HepG2 (cell line): Measurements from ENCODE around the gene CPNE2. TPM values are rescaled to one million over a fixed set of nuclear protein-coding genes. Genes with fewer than 3 reads are reported as not detected.

ENCODE experiments used
- GTF3A ChIP-seq: sonication (generic); formaldehyde crosslinking; conservative IDR thresholded peaks from 2 replicates; pipeline ENCODE4 v1.4.0; 2020; ENCODE audit warnings: mild to moderate bottlenecking, missing genetic modification reagents
- HBP1 ChIP-seq: IDR thresholded peaks from 2 replicates; pipeline ENCODE4 v1.6.1; 2016; ENCODE audit warnings: low read depth, control low read depth
- JUN ChIP-seq: sonication (generic); formaldehyde crosslinking; IDR thresholded peaks from 2 replicates; pipeline ENCODE4 v1.4.0; 2020; ENCODE audit warnings: mild to moderate bottlenecking, missing genetic modification reagents
- KLF16 ChIP-seq, 2 experiments: sonication (generic) in 1 of 2; formaldehyde crosslinking in 1 of 2; IDR thresholded peaks; 2 replicates each; pipeline versions ENCODE4 v1.6.1 to v1.8.0; 2016 to 2023; ENCODE audit warnings: missing genetic modification reagents in 2 of 2, missing compliant biosample characterization in 1 of 2
- MED8 ChIP-seq: sonication (generic); formaldehyde crosslinking; IDR thresholded peaks from 2 replicates; pipeline ENCODE4 v1.8.1; 2023; ENCODE audit warnings: mild to moderate bottlenecking, missing genetic modification reagents; ENCODE audit not compliant: insufficient replicate concordance
- MTERF4 ChIP-seq: sonication (generic); formaldehyde crosslinking; IDR thresholded peaks from 2 replicates; pipeline ENCODE4 v1.8.0; 2023; ENCODE audit warnings: mild to moderate bottlenecking, missing genetic modification reagents
- PHF20 ChIP-seq: sonication (generic); formaldehyde crosslinking; IDR thresholded peaks from 2 replicates; pipeline ENCODE4 v1.5.0; 2020; ENCODE audit warnings: mild to moderate bottlenecking, missing genetic modification reagents
- PPARG ChIP-seq: conservative IDR thresholded peaks from 2 replicates; pipeline ENCODE4 v1.6.1; 2016; ENCODE audit warnings: missing biosample characterization, missing genetic modification reagents
- RERE ChIP-seq: IDR thresholded peaks from 2 replicates; pipeline ENCODE4 v1.6.1; 2016; ENCODE audit warnings: low read depth, missing genetic modification reagents, missing compliant biosample characterization
- SMARCE1 ChIP-seq: fragments of 450-650 bp; IDR thresholded peaks from 2 replicates; pipeline ENCODE4 v1.6.1; 2017; ENCODE audit warnings: borderline replicate concordance
- TCF7 ChIP-seq: sonication (generic); IDR thresholded peaks from 2 replicates; pipeline ENCODE4 v1.6.1; 2016; ENCODE audit warnings: antibody characterized with exemption, low read depth
- ZNF609 ChIP-seq: sonication (generic); formaldehyde crosslinking; IDR thresholded peaks from 2 replicates; pipeline ENCODE4 v1.4.0; 2020; ENCODE audit warnings: mild to moderate bottlenecking, missing genetic modification reagents, borderline replicate concordance
- ZNF746 ChIP-seq: sonication (generic); formaldehyde crosslinking; IDR thresholded peaks from 2 replicates; pipeline ENCODE4 v1.8.0; 2022; ENCODE audit warnings: mild to moderate bottlenecking, missing genetic modification reagents
- ZNF792 ChIP-seq: IDR thresholded peaks from 2 replicates; pipeline ENCODE4 v1.6.1; 2016
- ZNF878 ChIP-seq: sonication (generic); formaldehyde crosslinking; IDR thresholded peaks from 2 replicates; pipeline ENCODE4 v1.8.1; 2023; ENCODE audit warnings: mild to moderate bottlenecking, missing genetic modification reagents, moderate library complexity
- polyA plus RNA-seq, 8 experiments: library from polyadenylated mRNA; depleted of rRNA in 3 of 8; stranded (reverse) in 7 of 8; unstranded in 1 of 8; fragments of >200 nt; fragmentation: Illumina TruSeq in 4 of 8; extraction: Trizol in 4 of 8; gene quantifications; 2 replicates each; pipeline versions ENCODE4 v1.2.1 to v1.2.3, GENCODE V29; 2011 to 2016; ENCODE audit warnings: low read depth in 4 of 8, missing spikeins in 1 of 8, mixed read lengths in 1 of 8; ENCODE audit not compliant: insufficient read depth in 1 of 8
- total RNA-seq, 5 experiments: library from RNA; depleted of rRNA; stranded (reverse); fragments of >200 nt; fragmentation: Illumina TruSeq; extraction: Trizol; gene quantifications; 2 replicates each; pipeline ENCODE4 v1.2.3, GENCODE V29; 2016; ENCODE audit warnings: low read depth in 1 of 5

CPNE2 gene
- total and polyA plus RNA-seq, 2 of the 13 experiments (the other 11 are each of a cell fraction or from before 2014, with no cell fraction given), result 10.6 to 23.3 TPM

GRCh38 chr16:57194512-57194911 lies 102.1 kb downstream of the CPNE2 start (continued):
- no peak for TF ChIP-seq ZNF746 (CRISPR knock-in tag)
- TF ChIP-seq KLF16 (CRISPR knock-in tag; IDR thresholded peaks at IDR 0.05), result 0 out of 4 replicates have a peak, but pooled peaks of 1 of the 2 experiments have one; percentile 29
- peak; percentile 69; the same call in 1 of the 2 replicates for TF ChIP-seq RERE (CRISPR knock-in tag)
- no peak for TF ChIP-seq ZNF878
- no peak for TF ChIP-seq ZNF609 (CRISPR knock-in tag)
- peak; percentile 100 for TF ChIP-seq ZNF792 (CRISPR knock-in tag)
- peak; percentile 72 for TF ChIP-seq TCF7
- 0 out of 2 replicates have a peak, but pooled peaks have one; percentile 42 for TF ChIP-seq HBP1
- no peak for TF ChIP-seq MTERF4 (CRISPR knock-in tag)
- TF ChIP-seq JUN, result peak; percentile 96
- TF ChIP-seq MED8 (CRISPR knock-in tag), result no peak
- TF ChIP-seq SMARCE1, result peak; percentile 84; the same call in 1 of the 2 replicates
- TF ChIP-seq GTF3A, result no peak
- TF ChIP-seq PPARG (CRISPR knock-in tag), result peak; percentile 78
- TF ChIP-seq PHF20 (CRISPR knock-in tag), result no peak
